GM12865 (cell line): ENCODE measurements around the gene RNF44.

Experiments used
- DNase-seq: peaks from one replicate; pipeline ENCODE4 v3.0.0; 2010; ENCODE audit warnings: low read depth
- H3K4me3 ChIP-seq: 2 replicates; pipeline ENCODE4 v1.5.1; 2011; ENCODE audit warnings: mild to moderate bottlenecking, low read depth, low read length, control low read depth
- CTCF ChIP-seq: IDR thresholded peaks from 2 replicates; pipeline ENCODE4 v1.5.1; 2011; ENCODE audit warnings: low read length, control low read depth, low read depth, inconsistent platforms; ENCODE audit not compliant: insufficient read depth; ENCODE audit errors: missing control alignments

The RNF44 gene

DNA sequence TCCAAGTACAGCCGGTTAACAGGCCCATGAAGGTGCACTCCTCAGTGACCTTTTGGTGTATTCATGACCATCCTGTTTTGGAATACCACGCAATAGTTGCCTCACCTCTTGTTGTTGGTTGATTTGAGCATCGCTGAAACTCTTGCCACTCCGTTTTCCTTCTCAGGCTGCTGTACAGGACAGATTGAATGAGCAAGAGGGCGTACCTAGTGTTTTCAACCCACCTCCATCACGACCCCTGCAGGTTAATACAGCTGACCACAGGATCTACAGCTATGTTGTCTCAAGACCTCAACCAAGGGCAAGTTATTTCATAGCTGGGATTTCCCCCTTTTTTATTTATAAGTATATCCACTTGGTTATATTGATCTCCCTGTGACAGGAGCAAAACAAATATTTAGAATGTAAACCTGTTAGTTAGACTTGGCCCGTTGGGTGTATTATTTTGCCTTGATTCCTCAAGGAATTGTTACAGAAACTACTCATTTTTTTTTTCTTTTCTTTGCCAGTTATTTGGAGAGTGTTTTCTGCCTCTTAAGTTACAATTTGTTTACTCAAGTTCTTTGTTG, 50.9 kb downstream of the RNF44 start:
- H3K4me3 ChIP-seq, result no peak overlapping the region
- TF ChIP-seq CTCF, result no peak
- no peak for DNase-seq

DNA sequence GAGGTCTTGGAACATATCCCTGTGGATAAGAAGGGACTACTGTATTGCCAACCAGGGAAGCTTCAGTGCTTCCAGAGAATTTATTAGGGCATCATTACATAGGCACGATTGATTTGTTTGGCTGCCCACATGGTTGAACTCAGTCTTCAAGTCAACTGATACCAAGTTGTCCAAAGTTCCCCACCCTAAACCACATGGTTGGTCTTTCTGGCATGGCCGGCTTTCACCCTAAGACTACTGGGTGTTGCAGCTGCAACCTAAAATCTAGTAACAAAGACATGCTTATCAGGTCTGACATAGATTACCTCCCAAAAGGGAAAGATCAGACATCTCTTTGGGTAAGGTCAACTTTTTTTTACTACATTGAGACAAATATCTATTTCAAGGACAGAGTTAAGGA, 52.0 kb downstream of the RNF44 start:
- no peak for TF ChIP-seq CTCF
- no peak overlapping the region for H3K4me3 ChIP-seq
- no peak for DNase-seq

DNA sequence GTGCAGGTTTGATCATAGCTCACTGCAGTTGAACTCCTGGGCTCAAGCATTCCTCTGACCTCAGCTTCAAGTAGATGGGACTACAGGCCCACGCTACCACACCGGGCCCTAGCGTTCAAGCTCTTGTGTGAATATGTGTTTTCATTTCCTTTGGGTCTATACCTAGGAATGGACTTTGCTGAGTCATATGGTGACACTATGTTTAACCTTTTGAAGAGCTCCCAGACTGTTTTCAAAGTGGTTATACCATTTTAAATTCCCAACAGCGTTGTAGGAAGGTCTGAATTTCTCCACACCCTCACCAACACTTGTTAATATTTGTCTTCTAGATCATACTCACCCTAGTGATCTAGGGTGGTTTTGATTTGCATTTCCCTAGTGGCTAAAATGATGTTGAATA, 55.5 kb downstream of the RNF44 start:
- peak; percentile 8 for DNase-seq
- no peak overlapping the region for H3K4me3 ChIP-seq
- no peak for TF ChIP-seq CTCF
